K562 treated with DMSO at 1 percent for 48 hours (cell line): ENCODE results near the gene GALNT17. TPM values are rescaled to one million over a fixed set of nuclear protein-coding genes. Genes with fewer than 3 reads are reported as not detected.

Experiments used
- total RNA-seq: library from RNA; unstranded; fragments of 300-600 nt; gene quantifications from 2 replicates; pipeline ENCODE4 v1.2.3, GENCODE V29; 2022; ENCODE audit warnings: low replicate concordance; ENCODE audit errors: extremely low read depth

The GALNT17 gene
- total RNA-seq = not detected in 2 replicates

GRCh38 chr7:71132127-71132376 lies at the start of gene GALNT17:
Gene GALNT17 (plus strand): TSS chr7:71132144.

